CD14-positive monocyte (primary cell): Measurements from ENCODE around the gene CHIC1. TPM values are rescaled to one million over a fixed set of nuclear protein-coding genes. Genes with fewer than 3 reads are reported as not detected.

Experiments
- DNase-seq, 3 donors: peaks; one replicate each; pipeline ENCODE4 v3.0.0-alpha.2; 2011 to 2022
- H2AFZ ChIP-seq: 2 replicates; pipeline ENCODE4 v1.6.0; 2012; ENCODE audit warnings: mild to moderate bottlenecking, low read depth, low read length, inconsistent platforms; ENCODE audit not compliant: insufficient read depth, poor library complexity, severe bottlenecking
- H3K27ac ChIP-seq, 2 donors: 1 replicate in 1 of 2; 2 replicates in 1 of 2; pipeline ENCODE4 v1.5.1; 2012 to 2013; ENCODE audit warnings: low read length in 2 of 2, control low read depth in 1 of 2, inconsistent platforms in 1 of 2, low read depth in 1 of 2, mild to moderate bottlenecking in 1 of 2
- H3K27me3 ChIP-seq, 2 donors: one replicate each; pipeline versions ENCODE4 v1.6.0 to v1.6.1; 2011 to 2013; ENCODE audit warnings: low read length in 2 of 2; ENCODE audit not compliant: control insufficient read depth in 2 of 2, insufficient read depth in 2 of 2
- H3K36me3 ChIP-seq, 2 donors: replicated peaks in 1 of 2; 1 replicate in 1 of 2; 2 replicates in 1 of 2; pipeline versions ENCODE4 v1.5.1 to v1.6.1; 2012 to 2013; ENCODE audit warnings: low read length in 2 of 2, control low read depth in 1 of 2, inconsistent platforms in 1 of 2, mild to moderate bottlenecking in 1 of 2; ENCODE audit not compliant: insufficient read depth in 2 of 2, control insufficient read depth in 1 of 2
- H3K4me1 ChIP-seq, 2 donors: 1 replicate in 1 of 2; 2 replicates in 1 of 2; pipeline versions ENCODE4 v1.5.1 to v1.6.1; 2012 to 2013; ENCODE audit warnings: low read length in 2 of 2, control low read depth in 1 of 2, inconsistent platforms in 1 of 2, mild to moderate bottlenecking in 1 of 2, moderate library complexity in 1 of 2; ENCODE audit not compliant: insufficient read depth in 2 of 2, control insufficient read depth in 1 of 2
- H3K4me2 ChIP-seq: replicated peaks from 2 replicates; pipeline ENCODE3; 2012; ENCODE audit warnings: low read length, moderate library complexity, mild to moderate bottlenecking; ENCODE audit not compliant: poor library complexity, severe bottlenecking; ENCODE audit errors: extremely low read depth
- H3K4me3 ChIP-seq, 3 experiments: fragments of 200-600 bp in 1 of 3; sonication (generic) in 1 of 3; replicated peaks in 1 of 3; 1 replicate in 2 of 3; 2 replicates in 1 of 3; pipeline ENCODE4 v1.5.1; 2011 to 2013; ENCODE audit warnings: low read length in 3 of 3, mild to moderate bottlenecking in 3 of 3, control low read depth in 2 of 3, low read depth in 2 of 3, inconsistent platforms in 1 of 3, moderate library complexity in 1 of 3
- H3K79me2 ChIP-seq: 2 replicates; pipeline ENCODE4 v1.6.0; 2012; ENCODE audit warnings: mild to moderate bottlenecking, control low read depth, inconsistent platforms, low read length, moderate library complexity; ENCODE audit not compliant: insufficient read depth
- H3K9ac ChIP-seq: 2 replicates; pipeline ENCODE4 v1.6.0; 2017; ENCODE audit warnings: low read length, mild to moderate bottlenecking; ENCODE audit not compliant: insufficient read depth, poor library complexity, severe bottlenecking
- H3K9me3 ChIP-seq, 2 donors: replicated peaks in 1 of 2; 1 replicate in 1 of 2; 2 replicates in 1 of 2; pipeline versions ENCODE4 v1.5.1 to v1.6.1; 2012 to 2013; ENCODE audit warnings: low read length in 2 of 2, control low read depth in 1 of 2; ENCODE audit not compliant: control insufficient read depth in 1 of 2, insufficient read depth in 1 of 2
- H4K20me1 ChIP-seq: 2 replicates; pipeline ENCODE4 v1.6.0; 2012; ENCODE audit warnings: mild to moderate bottlenecking, low read length, control low read depth, moderate library complexity; ENCODE audit not compliant: insufficient read depth
- H3K27ac Mint-ChIP-seq, 7 donors: one replicate each; pipeline ENCODE4 v1.8.0; 2020; ENCODE audit warnings: mild to moderate bottlenecking in 7 of 7, mixed read lengths in 7 of 7, moderate library complexity in 6 of 7, inconsistent platforms in 2 of 7
- H3K27me3 Mint-ChIP-seq, 3 donors: one replicate each; pipeline ENCODE4 v1.8.0; 2021 to 2022; ENCODE audit warnings: low read depth in 3 of 3, mild to moderate bottlenecking in 3 of 3, mixed read lengths in 3 of 3, moderate library complexity in 3 of 3, inconsistent platforms in 1 of 3
- H3K36me3 Mint-ChIP-seq, 2 donors: one replicate each; pipeline ENCODE4 v1.8.0; 2020; ENCODE audit warnings: mixed read lengths in 2 of 2, inconsistent platforms in 1 of 2, mild to moderate bottlenecking in 1 of 2
- H3K4me1 Mint-ChIP-seq: one replicate; pipeline ENCODE4 v1.8.0; 2020; ENCODE audit warnings: mild to moderate bottlenecking, mixed read lengths
- H3K4me3 Mint-ChIP-seq, 2 donors: one replicate each; pipeline ENCODE4 v1.8.0; 2020; ENCODE audit warnings: mild to moderate bottlenecking in 2 of 2, mixed read lengths in 2 of 2, moderate library complexity in 1 of 2
- H3K9me3 Mint-ChIP-seq, 7 donors: one replicate each; pipeline ENCODE4 v1.8.0; 2020 to 2022; ENCODE audit warnings: mixed read lengths in 7 of 7, mild to moderate bottlenecking in 6 of 7, moderate library complexity in 6 of 7, inconsistent platforms in 2 of 7
- CTCF ChIP-seq: fragments of 200-600 bp; IDR thresholded peaks from one replicate; pipeline ENCODE4 v1.8.0; 2022; ENCODE audit warnings: antibody characterized with exemption, mild to moderate bottlenecking
- WGBS: methylation state at CpG from one replicate; pipeline ENCODE4 v1.1.5; 2013; ENCODE audit warnings: missing lambda C conversion rate; ENCODE audit not compliant: insufficient coverage; 5-methylcytosine and 5-hydroxymethylcytosine counted together
- intact Hi-C, 2 donors: fragments of 100-400 bp; cut with micrococcal nuclease; formaldehyde crosslinking; loops; one replicate each; pipeline versions ENCODE4 v1.15.0 to v1.15.1; 2023
- polyA plus RNA-seq, 3 donors: library from polyadenylated mRNA; depleted of rRNA in 1 of 3; unstranded in 2 of 3; stranded (reverse) in 1 of 3; fragments of 300-500 nt in 2 of 3; fragments of >200 nt in 1 of 3; fragmentation: Illumina TruSeq in 2 of 3; gene quantifications; 1 replicate in 2 of 3; 2 replicates in 1 of 3; pipeline ENCODE4 v1.2.3, GENCODE V29; 2012 to 2021

The CHIC1 gene
- polyA plus RNA-seq, 3 donors = 0.21 to 0.51 (median 0.28) TPM

GRCh38 chrX:73668779-73669178 lies 105.8 kb downstream of the CHIC1 start:
- peaks cover 14 to 15% of the 10 kb centered on the region in 2 donors for H3K9me3 ChIP-seq
- no peak overlapping the region for H2AFZ ChIP-seq
- no peak for TF ChIP-seq CTCF
- no peak overlapping the region for H3K27ac Mint-ChIP-seq
- H3K4me3 Mint-ChIP-seq = no peak overlapping the region
- peaks cover 0 to 5% (median 1%) of the 10 kb centered on the region in 3 donors for H3K27me3 Mint-ChIP-seq
- no peaks in the 10 kb centered on the region for H3K4me1 Mint-ChIP-seq
- no peak for DNase-seq
- 95% methylated on average over 4 of the region's 5 CpGs for WGBS
- no peaks in the 10 kb centered on the region for H3K4me1 ChIP-seq
- no peak overlapping the region for H3K4me2 ChIP-seq
- H3K4me3 ChIP-seq = no peak overlapping the region
- no peak overlapping the region for H3K27ac ChIP-seq
- H3K9me3 Mint-ChIP-seq = peaks cover 12 to 28% (median 14%) of the 10 kb centered on the region in 7 donors
- H3K9ac ChIP-seq = no peak overlapping the region
- H3K36me3 ChIP-seq = no peaks in the 10 kb centered on the region
- no peaks in the 10 kb centered on the region for H3K79me2 ChIP-seq
- H3K27me3 ChIP-seq = no peaks in the 10 kb centered on the region
- H3K36me3 Mint-ChIP-seq = no peaks in the 10 kb centered on the region
- intact Hi-C loops = no loop called here
- H4K20me1 ChIP-seq = no peaks in the 10 kb centered on the region

- no peaks in the 10 kb centered on the region for H3K4me1 Mint-ChIP-seq
- no peak for TF ChIP-seq CTCF
- no peaks in the 10 kb centered on the region for H3K79me2 ChIP-seq
- H3K9me3 ChIP-seq = peaks cover 0 to 4% of the 10 kb centered on the region in 2 donors
- intact Hi-C loops = no loop called here
- peaks cover 0 to 2% of the 10 kb centered on the region in 2 donors for H3K27me3 ChIP-seq
- H3K4me3 ChIP-seq = no peak overlapping the region
- no peak overlapping the region for H2AFZ ChIP-seq
- H3K4me3 Mint-ChIP-seq = no peak overlapping the region
- H4K20me1 ChIP-seq = no peaks in the 10 kb centered on the region
- H3K27me3 Mint-ChIP-seq = no peaks in the 10 kb centered on the region
- no peak overlapping the region for H3K27ac Mint-ChIP-seq
- DNase-seq = no peak
- peaks cover under 1 to 14% (median 11%) of the 10 kb centered on the region in 7 donors for H3K9me3 Mint-ChIP-seq
- H3K36me3 Mint-ChIP-seq = no peaks in the 10 kb centered on the region
- H3K9ac ChIP-seq = no peak overlapping the region
- H3K27ac ChIP-seq = no peak overlapping the region
- H3K4me2 ChIP-seq = no peak overlapping the region
- no peaks in the 10 kb centered on the region for H3K36me3 ChIP-seq
- no peaks in the 10 kb centered on the region for H3K4me1 ChIP-seq
Measured at GRCh38 chrX:73681408-73681807, 118.4 kb downstream of the CHIC1 start.
